Measurements from ENCODE around the gene EML6. TPM values are rescaled to one million over a fixed set of nuclear protein-coding genes. Genes with fewer than 3 reads are reported as not detected.

Gene EML6
- total RNA-seq, 3 donors from 2014 or later = 3.4 to 7.3 (median 5.3) TPM

- H3K9me3 ChIP-seq = no peaks in the 10 kb centered on the region
- TF ChIP-seq CTCF (IDR thresholded peaks at IDR 0.05) = no peak
- no peak overlapping the region for H3K4me3 ChIP-seq
- ATAC-seq (no peak), DNase-seq (no peak)
- H3K36me3 ChIP-seq (ENCODE audit: low read depth) = no peaks in the 10 kb centered on the region
- peaks cover 4% of the 10 kb centered on the region for H3K4me1 ChIP-seq (ENCODE audit: low read depth)
- intact Hi-C loops (cut with DNase I, micrococcal nuclease) = no loop called here
Observed at GRCh38 chr2:54908591-54908990, 185.1 kb downstream of the EML6 start.

GRCh38 chr2:54909001-54909400 is 185.5 kb downstream of the EML6 start:
- Histone ChIP-seq H3K36me3 (ENCODE audit: low read depth) (no peaks in the 10 kb centered on the region), H3K4me3 (no peak overlapping the region), H3K4me1 (ENCODE audit: low read depth) (peaks cover under 1% of the 10 kb centered on the region), H3K9me3 (no peaks in the 10 kb centered on the region)
- no peak for ATAC-seq
- intact Hi-C loops (cut with DNase I, micrococcal nuclease) = no loop called here
- no peak for DNase-seq
- no peak for TF ChIP-seq CTCF (IDR thresholded peaks at IDR 0.05)

- Histone ChIP-seq H3K9me3 (no peaks in the 10 kb centered on the region), H3K36me3 (ENCODE audit: low read depth) (no peaks in the 10 kb centered on the region), H3K4me3 (no peak overlapping the region), H3K4me1 (ENCODE audit: low read depth) (no peaks in the 10 kb centered on the region)
- TF ChIP-seq CTCF (IDR thresholded peaks at IDR 0.05) = no peak
- DNase-seq (no peak), ATAC-seq (no peak)
- intact Hi-C loops (cut with DNase I, micrococcal nuclease) = no loop called here
Observed at GRCh38 chr2:54912305-54912704, 188.8 kb downstream of the EML6 start.

- Histone ChIP-seq H3K4me1 (ENCODE audit: low read depth) (no peaks in the 10 kb centered on the region), H3K9me3 (no peaks in the 10 kb centered on the region), H3K4me3 (no peak overlapping the region), H3K36me3 (ENCODE audit: low read depth) (no peaks in the 10 kb centered on the region)
- intact Hi-C loops (cut with DNase I, micrococcal nuclease) = no loop called here
- TF ChIP-seq CTCF (IDR thresholded peaks at IDR 0.05) = no peak
- DNase-seq (no peak), ATAC-seq (no peak)
Observed at GRCh38 chr2:54912893-54913292, 189.4 kb downstream of the EML6 start.

GRCh38 chr2:54914637-54915036 is 191.2 kb downstream of the EML6 start:
- TF ChIP-seq CTCF (IDR thresholded peaks at IDR 0.05) = no peak
- H3K4me1 ChIP-seq (ENCODE audit: low read depth) = no peaks in the 10 kb centered on the region
- no peaks in the 10 kb centered on the region for H3K36me3 ChIP-seq (ENCODE audit: low read depth)
- intact Hi-C loops (cut with DNase I, micrococcal nuclease) = no loop called here
- no peak overlapping the region for H3K4me3 ChIP-seq
- ATAC-seq (no peak), DNase-seq (no peak)
- no peaks in the 10 kb centered on the region for H3K9me3 ChIP-seq

- ATAC-seq = no peak
- intact Hi-C loops (cut with DNase I, micrococcal nuclease) = no loop called here
- no peak for DNase-seq
- Histone ChIP-seq H3K4me3 (no peak overlapping the region), H3K4me1 (ENCODE audit: low read depth) (no peaks in the 10 kb centered on the region), H3K36me3 (ENCODE audit: low read depth) (no peaks in the 10 kb centered on the region), H3K9me3 (no peaks in the 10 kb centered on the region)
- no peak for TF ChIP-seq CTCF (IDR thresholded peaks at IDR 0.05)
Observed at GRCh38 chr2:54915101-54915500, 191.6 kb downstream of the EML6 start.

All from mucosa of descending colon (tissue), 3 donors.